GM12878 (cell line): ENCODE results near the gene SP100. TPM values are rescaled to one million over a fixed set of nuclear protein-coding genes. Genes with fewer than 3 reads are reported as not detected.

Experiments used
- ATAC-seq: fragments of 200-7000 bp; cut with Tn5 transposase; 3 replicates; pipeline ENCODE4 v1.9.1; 2020; ENCODE audit warnings: mild to moderate bottlenecking, moderate library complexity
- BruUV-seq: library from RNA; stranded (reverse); fragments of 400-500 nt; replicated peaks from 2 replicates; lab custom pipeline; 2021; lab: Mats Ljungman, UMichigan
- CTCF ChIA-PET: fragments of 300-600 bp; sonication (Branson Sonifier 250); formaldehyde crosslinking; extraction: SDS; loops from one replicate; lab custom pipeline; 2021; ENCODE audit warnings: inconsistent platforms; lab: Yijun Ruan, JAX
- POLR2A ChIA-PET: fragments of 350-600 bp; formaldehyde crosslinking; extraction: SDS; loops from one replicate; lab custom pipeline; 2021; ENCODE audit warnings: inconsistent platforms; lab: Charles Lee
- RAD21 ChIA-PET: fragments of 300-600 bp; sonication (Branson Sonifier 250); formaldehyde crosslinking; loops from one replicate; lab custom pipeline; 2023; ENCODE audit warnings: antibody characterized with exemption; ENCODE audit not compliant: unreplicated experiment; lab: Charles Lee
- SMC1A ChIA-PET: fragments of 300-600 bp; sonication (Branson Sonifier 250); formaldehyde crosslinking; loops from one replicate; lab custom pipeline; 2023; ENCODE audit not compliant: unreplicated experiment, uncharacterized antibody; lab: Charles Lee
- DNase-seq: peaks from one replicate; pipeline ENCODE4 v3.0.0-alpha.2; 2011; ENCODE audit warnings: low read depth, low spot score
- FAIRE-seq: peaks from 3 replicates; lab custom pipeline; 2011; peaks lifted over from hg19 to GRCh38; lab: Jason Lieb, UNC
- H2AFZ ChIP-seq: 2 replicates; pipeline ENCODE4 v1.6.0; 2011; ENCODE audit warnings: low read depth, low read length, control low read depth; ENCODE audit not compliant: control insufficient read depth
- H3K27ac ChIP-seq: 2 replicates; pipeline ENCODE4 v1.5.1; 2011; ENCODE audit warnings: control low read depth; ENCODE audit not compliant: control insufficient read depth, insufficient read depth
- H3K27me3 ChIP-seq, 2 experiments: replicated peaks in 1 of 2; 2 replicates each; pipeline versions ENCODE4 v1.6.0 to v1.6.1; 2011; ENCODE audit warnings: low read length in 1 of 2; ENCODE audit not compliant: control insufficient read depth in 2 of 2, insufficient read depth in 2 of 2
- H3K36me3 ChIP-seq, 2 experiments: 2 replicates each; pipeline ENCODE4 v1.5.1; 2011; ENCODE audit warnings: low read length in 1 of 2; ENCODE audit not compliant: control insufficient read depth in 2 of 2, insufficient read depth in 2 of 2
- H3K4me1 ChIP-seq: 2 replicates; pipeline ENCODE4 v1.6.1; 2011; ENCODE audit warnings: mild to moderate bottlenecking, low read length, moderate library complexity, mixed read lengths; ENCODE audit not compliant: control insufficient read depth, insufficient read depth
- H3K4me2 ChIP-seq: 2 replicates; pipeline ENCODE4 v1.6.0; 2011; ENCODE audit warnings: control low read depth; ENCODE audit not compliant: control insufficient read depth, insufficient read depth
- H3K4me3 ChIP-seq: fragments of 200-600 bp; sonication (generic); 2 replicates; pipeline ENCODE4 v1.5.1; 2016
- H3K79me2 ChIP-seq: 2 replicates; pipeline ENCODE4 v1.6.0; 2011; ENCODE audit warnings: low read length; ENCODE audit not compliant: control insufficient read depth, insufficient read depth
- H3K9ac ChIP-seq: 2 replicates; pipeline ENCODE4 v1.8.0; 2011; ENCODE audit warnings: low read length, control low read depth, mixed read lengths; ENCODE audit not compliant: control insufficient read depth, insufficient read depth
- H3K9me3 ChIP-seq: replicated peaks from 3 replicates; pipeline ENCODE4 v1.5.1; 2011; ENCODE audit warnings: mild to moderate bottlenecking, low read length; ENCODE audit not compliant: control insufficient read depth, insufficient read depth
- H4K20me1 ChIP-seq: 2 replicates; pipeline ENCODE4 v1.6.0; 2011; ENCODE audit not compliant: control insufficient read depth, insufficient read depth
- ASH2L ChIP-seq: fragments of 300-600, 200-600 bp; sonication (generic); IDR thresholded peaks from 2 replicates; pipeline ENCODE4 v1.6.1; 2017; ENCODE audit warnings: low read depth, mild to moderate bottlenecking, borderline replicate concordance
- DPF2 ChIP-seq: fragments of 450-650 bp; IDR thresholded peaks from 2 replicates; pipeline ENCODE4 v1.6.1; 2017; ENCODE audit warnings: mild to moderate bottlenecking
- IKZF1 ChIP-seq: fragments of 450-650 bp; conservative IDR thresholded peaks from 2 replicates; pipeline ENCODE4 v1.6.1; 2017; ENCODE audit warnings: antibody characterized with exemption, mild to moderate bottlenecking
- MEF2B ChIP-seq: fragments of 450-650 bp; IDR thresholded peaks from 2 replicates; pipeline ENCODE4 v1.6.1; 2018; ENCODE audit warnings: mild to moderate bottlenecking, moderate library complexity; ENCODE audit not compliant: partially characterized antibody, poor library complexity, severe bottlenecking
- MTA2 ChIP-seq: fragments of 450-650 bp; IDR thresholded peaks from 2 replicates; pipeline ENCODE4 v1.6.1; 2016; ENCODE audit warnings: low read depth, mild to moderate bottlenecking, moderate library complexity
- NR2F1 ChIP-seq: fragments of 450-650 bp; conservative IDR thresholded peaks from 2 replicates; pipeline ENCODE4 v1.6.1; 2017; ENCODE audit warnings: mild to moderate bottlenecking
- SPI1 ChIP-seq: IDR thresholded peaks from 2 replicates; pipeline ENCODE4 v1.6.1; 2011; ENCODE audit warnings: low read depth, mild to moderate bottlenecking, low read length, moderate library complexity, borderline replicate concordance; ENCODE audit not compliant: insufficient read depth
- WRNIP1 ChIP-seq: IDR thresholded peaks from 2 replicates; pipeline ENCODE4 v1.6.1; 2011; ENCODE audit warnings: low read depth, low read length, improper control_type of control experiment, borderline replicate concordance
- WGBS: methylation state at CpG from one replicate; pipeline ENCODE4 v1.1.6; 2016; ENCODE audit warnings: low lambda C conversion rate; ENCODE audit not compliant: insufficient replicate concordance, insufficient coverage; ENCODE audit errors: missing lambda C conversion rate; 5-methylcytosine and 5-hydroxymethylcytosine counted together
- in situ Hi-C: fragments of 300-500 bp; cut with MboI; formaldehyde crosslinking; loops from 9 replicates; pipeline ENCODE4 v1.14.3; 2018; ENCODE audit warnings: mixed read lengths
- intact Hi-C: fragments of 100-400 bp; cut with micrococcal nuclease; formaldehyde crosslinking; loops from one replicate; pipeline ENCODE4 v1.14.2; 2022; ENCODE audit not compliant: unreplicated experiment
- polyA plus RNA-seq, 11 experiments: library from polyadenylated mRNA; depleted of rRNA in 4 of 11; unstranded in 6 of 11; stranded (reverse) in 5 of 11; fragments of >200 nt; fragmentation: Nextera tagmentation in 4 of 11; fragmentation: Illumina TruSeq in 1 of 11; extraction: Ambion mirVana in 4 of 11; extraction: Trizol in 1 of 11; gene quantifications; 1 replicate in 1 of 11; 2 replicates in 10 of 11; pipeline versions ENCODE4 v1.2.1 to v1.2.3, GENCODE V29; 2011 to 2016; ENCODE audit warnings: inconsistent platforms in 2 of 11, missing spikeins in 2 of 11, low read depth in 1 of 11
- total RNA-seq, 4 experiments: library from RNA; depleted of rRNA in 3 of 4; stranded (reverse); fragments of >200 nt in 3 of 4; fragmentation: Illumina TruSeq in 1 of 4; extraction: Trizol in 1 of 4; gene quantifications; 2 replicates each; pipeline versions ENCODE4 v1.2.1 to v1.2.3, GENCODE V29; 2013 to 2021
- TF ChIP-seq, protein P1 (sequence below): fragments of 450-650 bp; IDR thresholded peaks from 2 replicates; pipeline ENCODE4 v1.6.1; 2018; ENCODE audit warnings: mild to moderate bottlenecking, low read depth, moderate library complexity; ENCODE audit not compliant: partially characterized antibody
- TF ChIP-seq, protein P2 (sequence below): IDR thresholded peaks from 2 replicates; pipeline ENCODE4 v1.6.1; 2011; ENCODE audit warnings: borderline replicate concordance, low read depth, mild to moderate bottlenecking, moderate library complexity, mixed read lengths, low read length; ENCODE audit not compliant: insufficient read depth; ENCODE audit errors: extremely low read length

Gene SP100
- total and polyA plus RNA-seq, 10 of the 15 experiments (the other 5 are each of a cell fraction or from before 2014, with no cell fraction given): 109 to 239 (median 180) TPM

- Histone ChIP-seq H3K27ac (peak overlapping the region; percentile 54), H3K9me3 (no peaks in the 10 kb centered on the region; the same call in 1 of the 3 replicates), H4K20me1 (no peaks in the 10 kb centered on the region; the same call in none of the 2 replicates), H3K27me3 (no peaks in the 10 kb centered on the region), H3K4me2 (peak overlapping the region; percentile 26; the same call in 1 of the 2 replicates), H3K79me2 (peaks cover 67% of the 10 kb centered on the region), H3K9ac (no peak overlapping the region), H3K4me3 (no peak overlapping the region), H2AFZ (no peak overlapping the region), H3K36me3 (peaks cover 22 to 64% of the 10 kb centered on the region in 2 experiments), H3K4me1 (peaks cover 71% of the 10 kb centered on the region)
- SMC1A ChIA-PET: interaction anchor here (0.9 to 1.2 kb wide), 2 partner anchors 27 to 219 kb away, joined by 3 read pairs; partner anchors contain the start of gene SP140
- in situ Hi-C loops (no loop called here), intact Hi-C loops (loop anchor here (5.0 kb wide), 3 partner anchors 142 to 212 kb away; no protein-coding TSS in a partner anchor)
- FAIRE-seq (no peak), DNase-seq (peak; percentile 28), ATAC-seq (peak; percentile 10)
- POLR2A ChIA-PET: no interaction called here
- TF ChIP-seq, protein P1, sequence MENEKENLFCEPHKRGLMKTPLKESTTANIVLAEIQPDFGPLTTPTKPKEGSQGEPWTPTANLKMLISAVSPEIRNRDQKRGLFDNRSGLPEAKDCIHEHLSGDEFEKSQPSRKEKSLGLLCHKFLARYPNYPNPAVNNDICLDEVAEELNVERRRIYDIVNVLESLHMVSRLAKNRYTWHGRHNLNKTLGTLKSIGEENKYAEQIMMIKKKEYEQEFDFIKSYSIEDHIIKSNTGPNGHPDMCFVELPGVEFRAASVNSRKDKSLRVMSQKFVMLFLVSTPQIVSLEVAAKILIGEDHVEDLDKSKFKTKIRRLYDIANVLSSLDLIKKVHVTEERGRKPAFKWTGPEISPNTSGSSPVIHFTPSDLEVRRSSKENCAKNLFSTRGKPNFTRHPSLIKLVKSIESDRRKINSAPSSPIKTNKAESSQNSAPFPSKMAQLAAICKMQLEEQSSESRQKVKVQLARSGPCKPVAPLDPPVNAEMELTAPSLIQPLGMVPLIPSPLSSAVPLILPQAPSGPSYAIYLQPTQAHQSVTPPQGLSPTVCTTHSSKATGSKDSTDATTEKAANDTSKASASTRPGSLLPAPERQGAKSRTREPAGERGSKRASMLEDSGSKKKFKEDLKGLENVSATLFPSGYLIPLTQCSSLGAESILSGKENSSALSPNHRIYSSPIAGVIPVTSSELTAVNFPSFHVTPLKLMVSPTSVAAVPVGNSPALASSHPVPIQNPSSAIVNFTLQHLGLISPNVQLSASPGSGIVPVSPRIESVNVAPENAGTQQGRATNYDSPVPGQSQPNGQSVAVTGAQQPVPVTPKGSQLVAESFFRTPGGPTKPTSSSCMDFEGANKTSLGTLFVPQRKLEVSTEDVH: no peak
- TF ChIP-seq WRNIP1: no peak
- TF ChIP-seq MTA2: no peak
- peak; percentile 82 for TF ChIP-seq NR2F1
- TF ChIP-seq IKZF1: 0 out of 2 replicates have a peak, but pooled peaks have one; percentile 13
- no peak for TF ChIP-seq DPF2
- TF ChIP-seq, protein P2, sequence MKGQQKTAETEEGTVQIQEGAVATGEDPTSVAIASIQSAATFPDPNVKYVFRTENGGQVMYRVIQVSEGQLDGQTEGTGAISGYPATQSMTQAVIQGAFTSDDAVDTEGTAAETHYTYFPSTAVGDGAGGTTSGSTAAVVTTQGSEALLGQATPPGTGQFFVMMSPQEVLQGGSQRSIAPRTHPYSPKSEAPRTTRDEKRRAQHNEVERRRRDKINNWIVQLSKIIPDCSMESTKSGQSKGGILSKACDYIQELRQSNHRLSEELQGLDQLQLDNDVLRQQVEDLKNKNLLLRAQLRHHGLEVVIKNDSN: no peak
- peak; percentile 25 for TF ChIP-seq MEF2B
- TF ChIP-seq ASH2L: no peak
- peak; percentile 46; the same call in 1 of the 2 replicates for TF ChIP-seq SPI1
- CTCF ChIA-PET: no interaction called here
- WGBS: 90% methylated on average over 2 of the region's 2 CpGs
- RAD21 ChIA-PET: interaction anchor here (1.0 kb wide), 1 partner anchor 27 kb away, joined by 3 read pairs; no protein-coding TSS in a partner anchor
- no TSS peak for BruUV-seq
Observed at GRCh38 chr2:230444832-230445231, 28.8 kb downstream of the SP100 start.
